HG02571 (cell line): ENCODE data around the gene CDC42EP1.
A peak's percentile ranks its signal among the peaks of the same experiment; 100 is the strongest.
"Not testable (repeated sequence)": the region's sequence is repeated elsewhere in the genome, so short reads cannot be mapped to it uniquely, and the experiment has no call there.

Source experiments
- ATAC-seq: cut with Tn5 transposase; IDR thresholded peaks from one replicate; pipeline ENCODE4 v1.9.1; 2021; ENCODE audit warnings: mild to moderate bottlenecking, moderate library complexity; ENCODE audit not compliant: unreplicated experiment

Gene CDC42EP1

DNA sequence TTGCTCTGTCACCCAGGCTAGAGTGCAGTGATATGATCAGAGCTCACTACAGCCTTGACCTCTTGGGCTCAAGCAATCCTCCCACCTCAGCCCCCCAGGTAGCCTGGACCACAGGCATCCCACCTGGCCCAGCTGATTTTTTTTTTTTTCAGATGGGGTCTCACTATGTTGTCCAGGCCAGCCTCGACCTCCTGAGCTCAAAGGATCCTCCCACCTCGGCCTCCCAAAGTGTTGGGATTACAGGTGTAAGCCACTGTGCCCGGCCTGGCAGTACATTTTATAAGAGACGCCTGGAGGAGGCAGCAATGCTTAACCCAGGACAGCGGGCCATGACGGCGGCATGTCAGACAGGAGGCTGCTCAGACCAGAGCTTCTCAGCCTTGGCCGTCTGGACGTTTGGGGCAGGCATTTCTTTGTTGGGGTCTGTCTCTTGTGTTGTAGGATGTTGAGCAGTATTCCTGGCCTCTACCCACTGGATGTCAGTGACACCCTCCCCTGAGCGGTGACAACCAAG lies 15.3 kb downstream of the CDC42EP1 start:
- ATAC-seq, result no peak

DNA sequence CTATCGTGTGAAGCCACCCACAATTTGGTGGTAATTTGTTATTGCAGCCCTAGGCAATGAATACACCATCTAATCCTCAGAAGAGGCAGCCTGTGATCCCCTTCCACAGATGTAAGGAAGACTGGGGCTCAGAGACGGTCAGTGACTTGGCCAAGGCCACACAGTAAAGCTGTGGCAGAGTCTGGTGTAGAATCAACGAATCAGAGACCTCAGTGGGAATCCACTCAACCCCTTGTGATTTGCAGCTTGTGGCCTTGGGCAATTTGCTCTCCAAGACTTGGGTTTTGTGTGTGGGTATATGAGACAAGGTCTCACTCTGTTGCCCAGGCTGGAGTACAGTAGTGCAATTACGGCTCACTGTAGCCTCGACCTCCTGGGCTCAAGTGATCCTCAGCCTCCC lies 17.7 kb downstream of the CDC42EP1 start:
- no peak for ATAC-seq

DNA sequence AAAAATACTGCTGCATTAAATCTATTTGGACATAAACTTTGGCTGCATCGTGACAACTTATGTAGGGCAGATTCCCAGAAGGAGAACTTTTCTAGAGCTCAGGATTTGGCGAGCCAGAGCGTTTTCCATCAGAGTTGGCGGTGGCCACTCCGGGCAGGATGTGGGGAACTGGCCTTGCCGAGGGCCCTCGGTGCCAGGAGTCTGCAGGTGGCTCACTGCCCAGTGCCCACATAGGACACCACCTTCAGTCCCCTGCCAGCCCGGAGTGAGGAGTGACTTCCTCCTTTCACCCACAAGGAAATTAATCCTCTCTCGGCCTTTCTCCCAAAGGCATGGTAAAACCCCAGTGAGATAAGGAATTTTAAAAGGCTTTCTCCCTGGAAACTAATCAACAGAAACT lies 21.2 kb downstream of the CDC42EP1 start:
- no peak for ATAC-seq

DNA sequence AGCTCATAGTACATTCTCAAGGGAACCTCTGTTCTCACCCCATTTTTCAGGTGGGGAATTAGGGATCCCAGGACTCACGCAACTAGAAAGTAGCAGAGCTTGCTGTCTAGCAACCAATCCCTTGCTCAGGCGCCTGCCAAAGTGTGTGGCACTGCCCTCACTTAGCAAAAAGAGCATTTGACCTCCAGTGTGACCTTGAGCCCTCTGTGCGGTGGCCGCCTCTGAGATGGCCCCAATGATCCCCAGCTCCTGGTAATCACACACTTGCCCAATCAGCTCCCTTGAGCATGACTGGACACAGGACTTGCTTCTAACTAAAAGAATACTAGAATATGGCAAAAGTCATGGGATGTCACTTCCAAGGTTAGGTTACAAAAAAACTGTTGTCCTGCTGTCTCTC lies 22.2 kb downstream of the CDC42EP1 start:
- no peak for ATAC-seq

DNA sequence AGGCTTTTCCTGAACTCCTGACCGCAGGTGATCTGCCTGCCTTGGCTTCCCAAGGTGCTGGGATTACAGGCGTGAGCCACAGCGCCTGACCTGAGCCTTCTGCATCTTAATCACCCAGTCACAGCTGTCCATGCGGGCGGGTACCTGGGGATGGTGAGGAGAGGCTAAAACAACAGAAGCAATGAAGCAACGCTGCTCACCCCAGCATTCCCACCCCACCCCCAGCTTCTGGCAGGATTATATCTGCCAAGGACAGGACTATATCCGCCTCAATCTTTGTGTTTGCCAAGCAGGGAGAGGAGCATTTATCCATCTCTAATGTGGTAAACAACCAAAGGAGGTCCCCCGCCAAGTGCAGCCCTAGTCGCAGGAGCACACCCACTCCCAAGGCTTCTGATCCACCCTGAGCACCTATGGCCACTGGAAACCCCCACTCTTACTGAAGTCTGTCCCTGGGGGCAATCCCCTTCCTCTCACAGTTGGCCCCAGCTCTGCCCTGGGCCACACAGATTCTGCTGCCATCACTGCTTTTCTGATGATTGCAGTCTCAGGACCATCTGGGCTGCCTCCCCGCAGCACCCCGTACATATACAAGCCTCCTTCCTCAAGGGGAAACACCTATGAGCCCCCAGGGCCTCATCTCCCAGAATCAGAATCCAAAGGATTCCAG lies 28.4 kb downstream of the CDC42EP1 start:
- ATAC-seq, result no peak

DNA sequence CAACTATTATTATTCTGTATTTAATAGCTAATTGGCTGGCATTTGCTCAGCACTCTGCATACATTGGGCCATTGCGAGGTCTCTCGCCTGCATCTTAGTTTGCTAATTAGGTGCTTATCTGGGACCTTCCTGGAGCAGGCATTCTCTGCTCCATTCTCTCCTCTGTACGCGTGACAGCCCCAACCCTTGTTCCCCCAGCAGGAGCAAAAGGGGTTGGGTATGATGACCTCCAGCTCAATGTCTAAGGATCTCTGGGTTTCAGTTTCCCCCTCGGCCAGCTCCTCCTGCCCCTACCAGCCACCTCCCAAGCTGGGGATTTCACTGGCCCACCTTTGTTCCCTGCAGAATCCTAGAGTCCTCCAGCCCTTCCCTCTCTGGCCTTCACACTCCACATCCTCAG lies 29.4 kb downstream of the CDC42EP1 start:
- ATAC-seq, result no peak

DNA sequence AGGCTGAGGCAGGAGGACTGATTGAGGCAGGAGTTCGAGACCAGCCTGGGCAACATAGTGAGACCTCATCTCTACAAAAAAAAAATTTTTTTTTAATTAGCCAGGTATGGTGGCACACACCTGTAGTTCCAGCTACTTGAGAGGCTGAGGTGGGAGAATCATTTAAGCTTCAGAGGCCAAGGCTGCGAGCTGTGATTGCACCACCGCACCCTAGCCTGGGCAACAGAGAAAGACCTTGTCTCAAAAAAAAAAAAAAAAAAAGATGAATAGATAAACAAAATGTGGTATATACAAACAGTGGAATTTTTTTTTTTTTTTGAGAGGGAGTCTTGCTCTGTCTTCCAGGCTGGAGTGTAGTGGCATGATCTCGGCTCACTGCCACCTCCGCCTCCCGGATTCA lies 30.8 kb downstream of the CDC42EP1 start:
- ATAC-seq, result not testable (repeated sequence)

DNA sequence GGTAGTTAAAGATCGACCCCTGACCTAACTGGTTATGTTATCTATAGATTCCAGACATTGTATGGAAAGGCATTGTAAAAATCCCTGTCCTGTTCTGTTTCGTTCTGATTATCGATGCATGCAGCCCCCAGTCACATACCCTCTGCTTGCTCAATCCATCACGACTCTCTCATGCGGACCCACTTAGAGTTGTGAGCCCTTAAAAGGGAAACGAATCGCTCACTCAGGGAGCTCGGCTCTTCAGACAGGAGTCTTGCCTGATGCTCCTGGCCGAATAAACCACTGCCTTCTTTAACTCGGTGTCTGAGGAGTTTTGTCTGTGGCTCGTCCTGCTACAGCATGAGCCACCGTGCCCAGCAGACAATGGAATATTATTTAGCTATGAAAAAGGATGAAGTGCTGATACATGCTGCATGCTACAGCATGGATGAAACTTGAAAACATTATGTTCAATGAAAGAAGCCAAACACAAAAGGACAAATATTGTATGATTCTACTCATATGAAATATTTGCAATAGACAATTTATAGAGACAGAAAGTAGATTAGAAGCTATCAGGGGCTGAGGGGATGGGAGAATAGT lies 31.6 kb downstream of the CDC42EP1 start:
- ATAC-seq, result no peak

DNA sequence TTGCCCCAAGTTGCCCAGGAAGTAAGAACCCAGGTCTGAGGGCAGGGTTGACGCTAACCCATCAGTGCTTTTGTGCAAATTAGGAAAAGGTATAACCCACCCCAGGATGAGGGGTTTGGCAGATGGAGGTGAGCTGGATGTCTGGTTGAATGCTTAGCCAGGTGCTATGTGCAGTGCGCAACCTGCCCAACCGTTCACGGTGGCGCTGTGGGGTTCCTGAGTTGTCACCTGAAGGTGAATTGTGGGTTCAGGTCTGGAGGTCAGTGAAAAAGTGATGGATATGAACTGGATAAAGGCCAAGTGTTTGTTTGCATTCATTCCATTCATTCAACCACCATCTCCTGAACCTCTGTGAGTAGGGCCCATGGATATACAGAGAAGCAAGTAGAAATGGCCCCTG lies 34.0 kb downstream of the CDC42EP1 start:
- ATAC-seq, result no peak

DNA sequence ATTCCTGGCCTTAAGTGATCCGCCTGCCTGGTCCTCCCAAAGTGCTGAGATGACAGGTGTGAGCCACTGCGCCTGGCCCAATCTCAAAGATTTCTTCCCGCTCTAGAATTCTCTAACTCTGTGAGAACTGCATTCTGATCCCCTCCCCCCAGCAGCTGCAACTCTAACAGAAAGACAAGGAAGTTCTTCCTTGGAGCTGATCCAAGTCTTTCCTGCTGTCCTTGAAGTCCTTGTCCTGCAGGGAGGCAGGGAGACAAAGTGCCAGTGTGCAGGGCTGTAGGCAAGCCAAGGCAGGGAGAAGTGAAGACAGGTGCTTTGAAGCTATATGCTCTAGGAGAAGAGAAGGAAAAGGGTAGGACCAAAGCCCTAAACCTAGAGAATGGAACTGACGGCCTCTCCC lies 38.9 kb downstream of the CDC42EP1 start:
- ATAC-seq, result no peak

DNA sequence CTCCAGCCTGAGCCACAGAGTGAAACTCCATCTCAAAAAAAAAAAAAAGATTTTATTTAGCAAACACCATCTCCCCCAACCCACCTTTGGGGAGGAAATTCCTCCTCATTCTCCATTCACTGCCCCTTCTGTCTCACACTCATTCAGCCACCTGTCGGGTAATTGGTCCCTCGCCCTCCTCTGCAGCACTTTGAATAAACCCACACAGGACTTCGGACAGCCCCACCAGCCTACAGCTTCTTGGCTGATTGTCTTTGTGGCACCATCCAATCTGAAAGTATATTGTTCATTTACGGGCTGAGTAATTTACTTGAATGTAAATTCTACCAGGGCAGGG lies 40.9 kb downstream of the CDC42EP1 start:
- ATAC-seq, result no peak

DNA sequence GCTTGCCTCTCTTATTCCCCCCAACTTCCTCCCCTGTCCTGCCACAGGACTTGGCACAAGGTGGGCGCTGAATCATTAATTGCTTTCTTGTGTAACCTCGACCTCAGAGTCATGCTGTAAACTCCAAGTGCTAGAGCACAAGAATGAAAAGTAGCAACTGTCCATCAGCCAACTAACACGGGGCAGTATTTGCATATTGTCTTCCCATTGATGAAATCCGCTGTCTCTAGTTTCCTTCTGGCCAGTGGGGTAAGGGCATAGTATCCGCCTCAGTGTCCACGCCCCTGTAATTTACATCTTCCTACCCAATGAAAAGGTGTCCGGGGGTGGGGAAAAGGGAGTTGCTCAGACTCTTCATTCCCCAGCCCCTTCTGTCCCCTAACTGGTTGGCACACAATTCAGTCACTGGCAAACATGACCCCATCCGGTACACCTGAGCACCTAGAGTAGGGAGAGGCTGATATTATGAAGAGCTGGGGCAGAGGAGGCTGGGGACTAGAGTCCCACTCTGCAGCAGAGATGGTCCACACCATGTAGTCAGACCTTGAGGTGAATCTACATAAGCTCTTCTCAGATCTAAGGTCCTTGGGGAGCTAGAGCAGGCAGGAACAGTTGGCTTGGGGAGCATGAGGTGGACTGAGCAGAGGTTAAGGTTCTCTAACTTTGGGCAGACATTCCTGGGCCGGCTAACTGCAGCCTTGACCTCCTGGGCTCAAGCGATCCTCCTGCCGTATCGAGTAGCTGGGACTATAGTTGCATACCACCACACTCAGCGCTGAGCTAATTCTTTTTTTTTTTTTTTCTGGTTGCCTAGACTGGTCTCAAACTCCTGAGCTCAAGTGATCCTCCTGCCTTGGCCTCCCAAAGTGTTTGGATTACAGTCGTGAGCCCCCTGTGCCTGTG lies 41.5 kb downstream of the CDC42EP1 start:
- ATAC-seq, result no peak

DNA sequence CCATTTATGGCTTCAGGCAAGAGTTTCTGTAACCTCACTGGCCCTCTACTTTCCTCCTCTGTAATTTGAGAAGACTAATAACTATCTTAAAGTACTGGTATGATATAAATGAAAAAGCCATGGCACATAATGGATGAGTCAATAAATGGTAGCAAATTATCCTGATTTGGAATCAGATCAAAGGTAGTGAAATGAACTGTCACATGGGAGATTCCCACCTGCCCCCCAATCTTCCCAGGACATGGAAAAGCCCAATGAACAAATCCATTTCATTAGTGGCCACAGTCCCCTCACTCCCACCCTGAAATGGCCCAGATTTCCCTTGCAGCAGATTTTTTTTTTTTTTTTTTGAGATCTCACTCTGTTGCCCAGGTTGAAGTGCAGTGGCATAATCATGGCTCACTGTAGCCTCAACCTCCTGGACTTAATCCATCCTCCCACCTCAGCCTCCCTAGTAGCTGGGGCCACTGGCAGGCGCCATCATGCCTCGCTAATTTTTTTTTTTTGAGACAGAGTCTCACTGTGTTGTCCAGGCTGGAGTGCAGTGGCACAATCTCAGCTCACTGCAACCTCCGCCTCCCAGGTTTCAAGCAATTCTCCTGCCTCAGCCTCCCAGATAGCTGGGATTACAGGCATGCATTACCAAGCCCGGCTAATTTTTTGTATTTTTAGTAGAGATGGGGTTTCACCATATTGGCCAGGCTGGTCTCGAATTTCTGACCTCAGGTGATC lies 42.4 kb downstream of the CDC42EP1 start:
- ATAC-seq, result not testable (repeated sequence)

DNA sequence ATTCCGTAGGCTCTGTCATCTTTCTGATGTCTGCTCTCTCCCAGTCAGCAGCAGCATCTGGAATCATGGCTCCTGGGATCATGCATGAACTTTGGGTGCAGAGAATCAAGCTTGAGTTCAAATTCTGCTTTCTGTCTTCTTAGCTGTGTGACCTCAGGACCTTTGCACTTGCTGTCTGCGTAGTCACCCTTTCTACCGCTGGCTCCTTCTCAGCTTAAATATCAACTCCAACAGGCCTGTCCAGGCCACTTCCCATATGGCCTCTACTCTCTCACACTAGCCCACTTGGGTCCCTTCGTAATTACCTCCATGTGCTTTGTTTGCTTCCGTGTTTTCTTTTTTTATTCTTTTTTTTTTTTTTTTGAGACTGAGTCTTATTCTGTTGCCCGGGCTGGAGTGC lies 43.8 kb downstream of the CDC42EP1 start:
- ATAC-seq, result no peak

DNA sequence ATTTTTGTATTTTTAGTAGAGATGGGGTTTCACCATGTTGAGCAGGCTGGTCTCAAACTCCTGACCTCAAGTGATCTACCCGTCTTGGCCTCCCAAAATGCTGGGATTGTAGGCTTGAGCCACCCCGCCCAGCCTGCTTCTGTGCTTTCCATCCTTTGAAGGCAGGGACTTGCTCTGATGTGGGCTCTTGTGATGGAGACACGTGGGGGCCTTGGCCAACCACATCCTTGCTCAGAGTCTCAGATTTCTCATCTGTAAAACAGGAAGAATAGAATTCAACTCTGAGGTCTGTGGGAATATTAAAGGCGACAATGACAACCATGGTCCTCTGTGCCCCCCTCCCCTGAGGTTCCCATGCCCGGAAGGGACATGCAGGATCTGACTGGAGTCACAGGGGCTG lies 44.6 kb downstream of the CDC42EP1 start:
- ATAC-seq, result no peak

DNA sequence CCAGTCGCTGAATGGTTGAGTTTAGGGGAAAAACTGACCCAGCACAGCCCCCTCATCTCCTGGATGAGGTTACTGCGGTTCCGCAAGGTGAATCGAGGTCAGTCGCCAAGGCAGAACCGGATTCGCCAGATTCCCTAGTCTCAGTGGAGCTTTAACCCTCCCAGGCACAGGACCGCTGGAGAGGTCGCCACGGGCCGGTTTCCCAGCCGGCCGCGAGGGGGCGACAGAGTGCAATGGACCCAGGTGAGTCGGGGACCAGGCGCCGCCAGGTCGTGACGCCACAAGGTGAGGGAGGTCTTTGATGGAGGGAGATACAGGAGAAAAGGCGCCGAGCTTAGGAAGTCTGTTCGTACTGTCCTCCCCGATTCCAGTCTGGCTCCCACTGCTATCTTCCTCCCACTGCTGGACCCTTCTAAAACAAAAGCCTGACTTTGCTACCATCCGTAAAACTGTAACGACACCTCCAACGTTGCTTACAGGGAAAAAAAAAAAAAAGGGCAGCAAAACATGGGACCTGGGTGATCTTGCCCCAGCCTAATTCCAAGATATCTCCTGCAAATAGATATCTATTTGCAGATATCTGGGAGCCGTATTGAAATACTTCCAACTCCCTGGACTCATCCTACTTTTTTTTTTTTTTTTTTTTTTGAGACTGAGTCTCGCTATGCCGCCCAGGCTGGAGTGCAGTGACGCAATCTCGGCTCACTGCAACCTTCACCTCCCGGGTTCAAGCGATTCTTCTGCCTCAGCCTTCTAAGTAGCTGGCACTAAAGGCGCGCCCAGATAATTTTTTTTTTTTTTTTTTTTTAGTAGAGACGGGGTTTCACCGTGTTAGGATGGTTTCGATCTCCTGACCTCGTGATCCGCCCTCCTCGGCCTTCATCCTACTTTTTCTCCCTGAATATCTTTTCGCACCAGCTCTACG lies 47.0 kb downstream of the CDC42EP1 start:
- no peak for ATAC-seq

DNA sequence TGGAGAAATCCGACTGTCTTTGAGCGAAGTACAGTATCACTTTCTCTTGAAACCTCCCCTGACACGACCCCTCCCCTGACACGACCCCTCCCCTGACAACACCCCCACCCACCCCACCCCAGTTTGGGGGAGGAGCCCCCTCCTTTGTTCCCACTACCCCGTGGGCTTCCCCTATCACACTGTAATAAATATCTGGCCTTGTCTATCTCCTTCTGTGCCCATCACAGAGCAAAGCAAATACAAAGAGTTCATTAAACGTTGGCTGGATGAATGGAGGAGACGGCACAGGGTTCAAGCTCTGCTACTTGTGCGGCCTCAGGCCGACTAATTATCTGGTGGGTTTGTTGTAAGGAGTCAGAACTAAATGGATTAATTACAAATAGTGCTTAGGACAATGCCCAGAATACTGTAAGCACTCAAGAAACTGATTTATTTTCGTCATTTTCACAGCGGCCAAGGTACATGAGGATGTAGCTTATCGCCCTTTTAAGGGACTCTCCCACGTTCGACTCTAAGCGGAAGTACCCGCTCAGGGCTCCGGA lies 47.7 kb downstream of the CDC42EP1 start:
- ATAC-seq, result no peak

DNA sequence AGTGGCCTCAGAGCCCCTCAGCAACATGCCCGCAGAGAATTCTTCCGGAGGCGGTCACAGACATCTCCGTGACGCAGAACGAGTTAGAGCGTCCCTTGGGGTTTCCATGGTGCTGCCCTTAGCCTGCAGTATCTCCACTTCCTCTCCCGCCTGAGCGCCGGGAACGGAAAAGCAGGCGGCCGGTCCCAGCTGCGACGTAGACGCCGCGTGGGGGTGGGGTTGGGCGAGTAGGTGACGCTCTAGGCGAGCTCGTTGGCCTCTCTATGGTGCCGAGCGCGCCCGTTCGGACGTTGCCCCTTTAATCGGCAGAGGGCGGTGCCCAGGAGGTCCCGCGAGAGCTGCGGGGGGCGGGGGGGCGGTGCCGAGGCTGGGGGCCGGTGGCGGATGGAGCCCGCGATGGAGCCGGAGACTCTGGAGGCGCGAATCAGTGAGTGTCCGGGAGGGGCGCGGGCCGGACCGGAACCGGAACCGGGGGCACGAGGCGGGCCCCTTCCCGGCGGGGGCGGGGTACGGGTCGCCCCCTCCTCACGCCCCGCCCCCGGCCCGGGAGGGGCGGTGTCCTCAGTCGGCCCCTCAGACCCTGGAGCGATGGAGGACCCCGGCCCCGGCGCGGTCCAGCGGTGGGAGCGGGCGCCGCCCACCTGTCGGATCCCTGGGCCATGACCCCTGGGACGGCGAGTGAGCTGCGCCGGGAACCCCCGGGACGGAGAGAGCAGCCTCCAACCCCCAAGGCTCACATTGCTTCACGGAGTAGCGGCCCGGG lies 48.4 kb downstream of the CDC42EP1 start, which contains the start of gene GGA1:
TSS of gene GGA1 (plus strand) at position 358 of the 763 bp plus-strand sequence. CDS start at position 385, 27 bp downstream.
- ATAC-seq, result peak; percentile 67
